Cardiac muscle cell (in vitro differentiated cells and primary cell): ENCODE results near the gene SLC16A8. TPM values are rescaled to one million over a fixed set of nuclear protein-coding genes. Genes with fewer than 3 reads are reported as not detected.

ENCODE experiments used
- DNase-seq, 2 donors: peaks; one replicate each; pipeline versions ENCODE4 v3.0.0 to v3.0.0-alpha.2; 2010 to 2017; ENCODE audit warnings: low read depth in 1 of 2, low spot score in 1 of 2
- H3K27ac ChIP-seq: fragments of 200-600 bp; sonication (generic); 2 replicates; pipeline ENCODE4 v1.5.1; 2016
- H3K27me3 ChIP-seq: fragments of 200-600 bp; sonication (generic); 2 replicates; pipeline ENCODE4 v1.6.0; 2016; ENCODE audit warnings: control low read depth
- H3K36me3 ChIP-seq: fragments of 200-600 bp; sonication (generic); 2 replicates; pipeline ENCODE4 v1.5.1; 2016; ENCODE audit warnings: control low read depth
- H3K4me1 ChIP-seq: fragments of 200-600 bp; sonication (generic); 2 replicates; pipeline ENCODE4 v1.8.1; 2017; ENCODE audit warnings: low read depth, mild to moderate bottlenecking, mixed run types
- H3K4me3 ChIP-seq: fragments of 200-600 bp; sonication (generic); 2 replicates; pipeline ENCODE4 v1.5.1; 2016; ENCODE audit warnings: mild to moderate bottlenecking
- H3K9me3 ChIP-seq: fragments of 200-600 bp; sonication (generic); 2 replicates; pipeline ENCODE4 v1.5.1; 2017; ENCODE audit warnings: low read depth, mild to moderate bottlenecking, control low read depth
- CTCF ChIP-seq: IDR thresholded peaks from 2 replicates; pipeline ENCODE4 v1.5.1; 2012; ENCODE audit warnings: low read depth, mild to moderate bottlenecking, low read length
- polyA plus RNA-seq: library from polyadenylated mRNA; unstranded; fragments of >200 nt; fragmentation: Nextera tagmentation; extraction: Ambion mirVana; gene quantifications from 2 replicates; pipeline ENCODE4 v1.2.1, GENCODE V29; 2016
- total RNA-seq: library from RNA; depleted of rRNA; stranded (reverse); fragments of >200 nt; gene quantifications from 2 replicates; pipeline ENCODE4 v1.2.3, GENCODE V29; 2016

The SLC16A8 gene
- total and polyA plus RNA-seq, 2 experiments from 2014 or later = 0.60 to 1.7 TPM

- no peaks in the 10 kb centered on the region for H3K4me1 ChIP-seq
- H3K9me3 ChIP-seq = no peaks in the 10 kb centered on the region
- H3K4me3 ChIP-seq = no peak overlapping the region
- no peaks in the 10 kb centered on the region for H3K36me3 ChIP-seq
- no peaks in the 10 kb centered on the region for H3K27me3 ChIP-seq
- H3K27ac ChIP-seq = no peak overlapping the region
- DNase-seq = no peak
- no peak for TF ChIP-seq CTCF
Observed at GRCh38 chr22:38106814-38107578, 23.0 kb upstream of the SLC16A8 start.

- H3K4me1 ChIP-seq = no peaks in the 10 kb centered on the region
- H3K4me3 ChIP-seq = no peak overlapping the region
- DNase-seq = peak; percentile 33 to 44
- no peaks in the 10 kb centered on the region for H3K36me3 ChIP-seq
- H3K9me3 ChIP-seq = no peaks in the 10 kb centered on the region
- H3K27ac ChIP-seq = no peak overlapping the region
- peak; percentile 41 for TF ChIP-seq CTCF
- no peaks in the 10 kb centered on the region for H3K27me3 ChIP-seq
Observed at GRCh38 chr22:38104084-38104483, 20.1 kb upstream of the SLC16A8 start.

GRCh38 chr22:38103641-38104040 lies 19.7 kb upstream of the SLC16A8 start:
- no peaks in the 10 kb centered on the region for H3K9me3 ChIP-seq
- no peaks in the 10 kb centered on the region for H3K27me3 ChIP-seq
- H3K36me3 ChIP-seq = no peaks in the 10 kb centered on the region
- H3K27ac ChIP-seq = no peak overlapping the region
- DNase-seq = no peak
- no peaks in the 10 kb centered on the region for H3K4me1 ChIP-seq
- no peak for TF ChIP-seq CTCF
- H3K4me3 ChIP-seq = no peak overlapping the region

GRCh38 chr22:38098410-38099249 lies 14.6 kb upstream of the SLC16A8 start:
- TF ChIP-seq CTCF = no peak
- Histone ChIP-seq H3K4me1 (no peaks in the 10 kb centered on the region), H3K27me3 (no peaks in the 10 kb centered on the region), H3K27ac (no peak overlapping the region), H3K4me3 (no peak overlapping the region), H3K36me3 (no peaks in the 10 kb centered on the region), H3K9me3 (no peaks in the 10 kb centered on the region)
- DNase-seq = peak in 1 of 2 donors; percentile 72

- peak; percentile 40 to 52 for DNase-seq
- TF ChIP-seq CTCF = peak; percentile 60
- H3K4me1 ChIP-seq = no peaks in the 10 kb centered on the region
- H3K9me3 ChIP-seq = no peaks in the 10 kb centered on the region
- no peaks in the 10 kb centered on the region for H3K36me3 ChIP-seq
- H3K27ac ChIP-seq = no peak overlapping the region
- no peak overlapping the region for H3K4me3 ChIP-seq
- H3K27me3 ChIP-seq = no peaks in the 10 kb centered on the region
Observed at GRCh38 chr22:38097557-38098409, 13.8 kb upstream of the SLC16A8 start.
